HG03342 (cell line): Measurements from ENCODE around the gene PTPRF.

ENCODE experiments used
- ATAC-seq: cut with Tn5 transposase; IDR thresholded peaks from one replicate; pipeline ENCODE4 v1.9.1; 2021; ENCODE audit warnings: mild to moderate bottlenecking, moderate library complexity; ENCODE audit not compliant: unreplicated experiment

The PTPRF gene

DNA sequence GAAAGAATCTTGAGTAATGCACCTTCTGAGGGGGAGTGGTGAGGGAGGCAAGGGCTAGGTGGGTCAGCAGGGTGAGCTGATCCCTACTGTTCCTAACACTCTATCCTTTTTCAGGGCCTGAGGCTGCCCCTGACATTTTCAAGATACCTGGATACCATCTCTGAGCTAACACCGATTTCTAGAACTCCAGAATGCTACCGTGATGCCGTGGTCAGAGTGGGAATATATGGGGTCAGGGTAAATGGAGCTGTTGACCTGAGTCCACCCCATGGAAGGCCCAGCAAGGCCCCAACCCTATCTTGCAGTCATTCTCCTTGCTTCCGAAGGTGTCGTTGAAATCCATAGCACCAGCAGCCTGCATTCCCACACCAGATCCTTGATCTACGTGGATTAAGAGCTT, 18.0 kb upstream of the PTPRF start:
- no peak for ATAC-seq

DNA sequence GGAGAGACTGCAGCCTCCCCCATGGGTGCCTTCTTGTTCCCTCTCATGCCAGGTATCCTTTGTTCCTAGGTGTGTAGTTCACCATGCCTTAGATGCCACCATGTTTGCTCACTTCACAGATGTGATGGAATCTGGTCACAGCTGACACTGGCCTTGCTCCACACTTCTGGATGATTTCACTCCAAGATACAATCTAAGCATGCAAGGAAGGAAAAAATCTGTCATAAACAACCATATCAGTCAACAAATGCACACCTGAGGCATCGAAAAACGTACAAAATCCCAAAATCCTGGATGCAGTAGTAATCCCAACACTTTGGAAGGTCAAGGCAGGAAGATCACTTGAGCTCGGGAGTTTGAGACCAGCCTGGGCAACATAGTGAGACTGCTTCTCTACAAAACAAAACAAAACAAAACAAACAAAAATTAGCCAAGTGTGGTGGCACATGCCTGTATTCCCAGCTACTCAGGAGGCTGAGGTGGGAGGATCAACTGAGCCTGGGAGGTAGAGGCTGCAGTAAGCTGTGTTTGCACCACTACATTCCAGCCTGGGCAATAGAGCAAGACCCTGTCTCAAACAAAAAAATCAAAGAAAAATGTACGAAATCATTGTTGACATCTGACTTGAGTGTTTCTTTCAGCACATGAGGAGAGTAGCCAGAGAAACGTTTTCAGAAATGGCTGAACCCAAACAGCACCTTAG, 17.1 kb upstream of the PTPRF start:
- ATAC-seq: no peak

DNA sequence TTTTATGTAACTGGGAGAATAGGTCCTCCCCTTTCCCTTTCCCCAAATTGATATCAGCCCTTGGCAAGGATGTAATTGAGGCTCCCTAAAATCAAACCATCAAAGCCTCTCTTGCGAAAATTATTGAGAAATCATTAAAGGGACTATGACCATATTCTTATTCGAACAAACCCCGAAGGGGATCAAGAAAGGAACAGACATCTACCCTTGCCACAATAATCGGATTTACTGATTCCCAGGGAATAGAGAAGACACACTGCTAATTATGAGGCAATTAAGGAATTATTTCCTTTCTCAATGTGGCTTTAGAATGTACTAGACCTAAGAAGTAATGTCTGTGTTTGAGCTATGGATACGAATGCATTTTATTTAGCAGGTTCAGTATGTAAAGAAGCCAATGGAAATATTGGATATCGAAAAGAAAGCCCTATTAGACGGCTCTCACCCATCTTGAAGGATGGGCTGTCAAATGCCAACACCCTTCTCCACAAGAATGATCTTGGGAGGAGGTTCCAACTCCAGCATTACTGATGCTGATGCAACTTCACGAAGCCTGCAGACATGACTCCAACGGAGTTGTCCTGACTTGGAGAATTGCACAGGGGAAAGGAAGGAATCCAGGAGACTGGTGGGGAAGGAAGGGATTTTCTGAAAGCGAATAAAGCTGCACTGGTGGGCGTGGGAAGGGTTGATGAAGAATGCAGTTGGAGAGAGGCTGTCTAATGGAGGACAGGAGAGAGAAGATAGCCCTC, 11.6 kb upstream of the PTPRF start:
- no peak for ATAC-seq

DNA sequence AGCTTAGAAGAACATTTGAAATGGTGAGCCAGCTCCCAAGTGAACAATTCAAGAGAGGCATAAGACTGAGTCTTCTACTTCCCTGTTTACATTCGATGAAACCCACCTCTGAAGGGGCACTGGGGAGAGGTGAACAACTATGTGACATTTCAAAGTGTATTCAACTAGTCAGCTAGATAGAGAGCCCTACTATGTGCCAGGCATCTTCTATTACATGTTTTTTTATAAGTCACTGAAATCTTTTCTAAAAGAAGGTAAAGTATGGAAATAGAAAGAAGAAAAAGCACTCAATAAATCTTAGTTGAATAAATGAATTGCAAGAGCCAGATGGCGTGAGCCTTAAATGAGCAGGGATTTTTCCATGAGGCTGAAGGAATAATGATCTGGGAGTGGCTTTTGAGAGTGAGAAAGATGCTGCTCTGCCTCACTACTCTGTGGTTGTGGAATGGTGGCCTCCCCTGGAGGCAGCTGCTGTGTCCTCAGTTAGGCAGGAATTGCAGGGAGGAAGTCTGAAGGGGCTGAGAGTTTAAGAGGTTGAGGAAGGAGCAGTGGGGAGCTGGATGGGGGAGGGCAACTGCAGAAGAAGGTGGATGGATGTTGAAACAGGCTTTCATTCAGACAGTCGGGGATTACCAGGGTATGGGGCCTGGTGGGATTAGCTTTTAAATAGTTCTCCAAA, 10.4 kb upstream of the PTPRF start:
- no peak for ATAC-seq

DNA sequence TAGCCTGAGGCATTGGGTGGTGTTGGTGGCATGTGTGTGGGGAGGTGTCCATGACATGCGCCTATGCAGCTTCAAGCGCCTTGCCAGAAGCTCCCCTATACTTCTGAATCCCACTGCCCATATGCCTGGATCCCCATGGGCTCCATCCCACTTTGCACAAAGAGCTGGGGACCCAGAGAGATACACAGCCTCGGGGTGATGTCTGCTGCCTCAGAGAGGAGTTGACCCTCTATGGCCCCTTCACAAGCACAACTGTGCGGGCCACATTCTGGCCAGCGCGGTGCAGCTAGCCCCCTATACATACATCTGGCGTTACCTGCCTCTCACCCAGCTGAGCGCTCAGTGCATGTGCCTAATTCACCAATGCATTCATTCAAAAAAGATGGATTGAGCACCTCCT, 9.6 kb upstream of the PTPRF start:
- no peak for ATAC-seq

DNA sequence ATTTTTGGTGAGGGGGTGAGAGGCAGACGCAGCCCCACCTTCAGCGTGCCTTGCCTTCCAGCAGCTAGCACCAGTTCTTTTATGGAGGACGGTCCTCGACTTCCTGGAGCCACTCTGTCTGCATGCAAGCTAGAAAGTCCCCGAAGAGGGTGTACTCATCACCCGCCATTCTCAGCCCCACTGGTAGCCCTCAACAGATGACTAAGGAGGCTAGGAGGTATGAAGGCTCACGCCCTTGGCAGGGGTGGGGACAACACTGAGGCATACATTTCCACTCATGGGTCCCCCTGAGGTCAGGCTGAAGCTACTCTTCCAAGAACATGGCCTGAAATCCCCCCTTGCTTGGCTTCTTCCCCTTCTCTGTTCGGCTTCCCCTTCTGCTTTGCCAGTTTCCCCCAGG, 8.9 kb upstream of the PTPRF start:
- no peak for ATAC-seq

DNA sequence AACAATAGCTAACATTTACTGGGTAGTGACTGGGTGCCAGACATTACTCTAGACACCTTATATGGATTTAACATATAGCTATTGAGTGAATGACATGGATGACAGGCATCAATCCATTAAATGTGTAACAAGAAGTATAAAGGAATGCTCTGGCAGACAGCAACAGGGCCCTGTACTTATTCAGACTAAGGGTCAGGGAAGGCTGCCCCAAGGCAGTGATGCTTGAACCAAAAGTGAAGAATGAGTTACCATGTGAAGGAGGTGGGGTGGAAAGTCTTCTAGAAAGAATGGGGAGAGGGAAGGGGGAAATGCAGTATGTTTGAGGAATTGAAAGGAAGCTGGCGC, 8.3 kb upstream of the PTPRF start:
- no peak for ATAC-seq

DNA sequence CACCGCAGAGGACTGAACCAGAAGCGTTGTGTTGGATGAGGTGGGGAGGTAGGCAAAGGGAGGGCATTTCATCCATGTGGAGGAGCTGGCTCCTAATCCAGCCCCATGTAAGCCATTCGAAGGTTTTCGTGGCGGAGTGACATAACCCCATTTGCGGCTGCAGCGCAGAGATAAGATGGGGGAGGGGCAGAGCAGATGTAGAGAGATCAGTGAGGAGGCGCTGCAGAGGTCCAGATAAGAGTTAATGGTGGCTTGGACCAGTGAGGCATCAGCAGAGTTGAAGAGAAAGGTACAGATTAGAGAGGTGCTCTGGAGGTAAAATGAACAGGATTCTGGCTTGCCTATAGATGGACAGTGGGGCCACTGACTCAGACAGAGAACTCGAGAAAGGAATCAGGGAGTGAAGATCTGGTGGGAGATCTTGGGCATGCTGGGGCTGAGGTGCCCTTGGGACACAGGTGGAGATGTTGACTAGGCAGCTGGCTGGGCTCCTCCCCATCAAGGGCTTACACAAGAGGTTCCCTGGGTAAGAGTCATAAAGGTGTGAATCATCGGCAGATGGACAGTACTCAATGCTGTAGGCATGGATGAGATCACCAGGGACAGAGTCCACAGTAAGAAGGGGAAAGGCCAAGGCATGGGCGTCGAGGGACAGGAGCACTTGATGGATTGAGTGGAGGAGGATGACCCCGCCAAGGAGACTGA, 7.8 kb upstream of the PTPRF start:
- ATAC-seq: no peak

DNA sequence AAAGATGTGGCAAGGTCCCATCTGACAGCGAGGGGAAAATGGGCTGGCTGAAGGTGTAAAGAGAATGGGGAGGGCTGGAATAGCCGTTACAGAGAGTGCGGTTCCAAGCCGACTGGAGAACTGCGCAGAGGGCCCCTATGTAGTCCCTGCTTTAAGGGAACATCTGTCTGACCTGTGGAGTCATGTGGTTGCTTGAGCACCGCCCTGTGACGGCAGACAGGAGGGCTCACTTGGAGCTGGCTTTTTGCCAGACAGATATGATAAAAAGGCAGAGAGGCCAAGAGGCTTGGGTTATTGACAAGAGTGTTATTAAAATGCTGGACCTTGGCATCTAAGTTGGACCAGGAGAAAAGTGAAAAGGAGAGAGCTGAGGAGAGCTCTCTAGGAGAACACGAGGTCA, 5.9 kb upstream of the PTPRF start:
- ATAC-seq: no peak

DNA sequence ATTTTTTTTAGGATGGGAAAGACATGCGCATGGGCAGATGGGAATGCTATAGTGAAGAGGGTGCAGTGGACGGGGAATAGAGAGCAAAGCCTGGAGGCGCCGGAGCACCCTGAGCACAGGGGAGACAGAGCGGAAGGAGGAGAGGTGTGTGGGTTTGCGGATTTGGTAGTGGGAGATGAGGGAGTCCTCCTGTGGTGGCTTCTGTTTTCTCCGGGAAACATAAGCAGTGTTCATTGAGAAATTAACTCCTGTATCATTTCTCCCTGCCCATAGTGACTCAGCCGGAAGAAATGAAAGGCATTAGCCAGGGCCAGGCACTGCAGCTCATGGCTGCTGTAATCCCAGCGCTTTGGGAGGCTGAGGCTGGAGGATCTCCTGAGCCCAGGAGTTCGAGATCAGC, 4.7 kb upstream of the PTPRF start:
- ATAC-seq: no peak

DNA sequence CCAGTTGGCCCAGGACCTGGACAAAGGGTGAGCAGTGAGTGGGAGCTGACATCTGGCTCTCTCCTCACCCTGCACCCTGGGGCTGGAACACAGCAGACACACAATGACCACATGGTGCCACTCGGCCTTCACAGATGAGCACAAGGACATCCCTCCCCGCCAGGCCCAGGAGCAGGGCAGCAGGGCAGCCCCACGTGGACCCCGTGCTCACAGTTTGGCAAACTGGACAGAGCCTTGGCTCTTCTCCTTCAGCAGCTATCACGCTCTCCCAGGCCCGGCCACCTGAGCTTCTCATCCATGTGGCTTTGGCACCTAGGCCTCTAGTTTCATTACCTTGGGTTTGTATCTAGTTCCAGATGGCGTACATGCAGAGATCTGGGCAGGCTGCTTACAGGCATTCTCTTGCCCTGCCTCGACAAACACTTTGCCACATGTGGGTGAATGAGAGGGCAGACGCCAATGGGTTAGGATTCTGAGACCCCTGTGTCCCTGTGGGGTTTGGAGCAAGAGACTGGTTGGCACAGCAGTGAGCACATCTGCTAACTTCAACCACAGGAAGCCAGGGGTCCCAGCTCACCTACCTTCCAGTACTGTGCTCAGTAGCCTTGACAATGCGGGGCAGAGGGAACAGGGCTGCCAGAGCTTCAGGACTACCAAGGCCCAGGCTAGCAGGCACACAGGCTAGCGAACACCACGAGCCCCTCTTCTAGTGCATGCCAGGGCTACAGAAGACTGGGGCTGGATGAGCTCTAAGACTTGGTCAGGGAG, 3.4 kb upstream of the PTPRF start:
- no peak for ATAC-seq

DNA sequence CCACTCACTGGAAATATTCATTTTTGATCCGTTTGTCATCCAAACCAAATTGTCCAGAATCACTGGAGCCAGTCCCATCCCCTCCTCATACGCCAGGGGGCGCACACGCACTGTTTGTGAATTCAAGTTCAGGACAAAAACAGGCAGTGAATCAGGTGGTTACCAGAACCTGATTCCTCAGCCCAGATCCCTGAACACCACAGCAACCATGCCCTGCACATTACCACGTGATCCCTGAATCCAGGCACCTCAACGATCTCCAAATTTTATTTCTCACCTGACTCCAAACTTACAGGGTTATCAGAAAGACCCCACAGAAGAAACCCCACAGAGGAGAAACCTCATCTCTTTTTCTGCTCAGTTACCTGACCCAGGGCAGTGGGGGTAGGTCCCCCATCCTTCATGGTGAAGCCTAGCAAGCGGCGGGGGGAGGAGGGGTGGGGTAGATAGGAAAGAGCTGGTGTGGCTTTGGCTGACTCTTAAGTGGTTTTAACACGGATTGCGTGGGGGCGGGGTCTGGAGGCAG, 1.4 kb upstream of the PTPRF start:
- ATAC-seq: no peak

DNA sequence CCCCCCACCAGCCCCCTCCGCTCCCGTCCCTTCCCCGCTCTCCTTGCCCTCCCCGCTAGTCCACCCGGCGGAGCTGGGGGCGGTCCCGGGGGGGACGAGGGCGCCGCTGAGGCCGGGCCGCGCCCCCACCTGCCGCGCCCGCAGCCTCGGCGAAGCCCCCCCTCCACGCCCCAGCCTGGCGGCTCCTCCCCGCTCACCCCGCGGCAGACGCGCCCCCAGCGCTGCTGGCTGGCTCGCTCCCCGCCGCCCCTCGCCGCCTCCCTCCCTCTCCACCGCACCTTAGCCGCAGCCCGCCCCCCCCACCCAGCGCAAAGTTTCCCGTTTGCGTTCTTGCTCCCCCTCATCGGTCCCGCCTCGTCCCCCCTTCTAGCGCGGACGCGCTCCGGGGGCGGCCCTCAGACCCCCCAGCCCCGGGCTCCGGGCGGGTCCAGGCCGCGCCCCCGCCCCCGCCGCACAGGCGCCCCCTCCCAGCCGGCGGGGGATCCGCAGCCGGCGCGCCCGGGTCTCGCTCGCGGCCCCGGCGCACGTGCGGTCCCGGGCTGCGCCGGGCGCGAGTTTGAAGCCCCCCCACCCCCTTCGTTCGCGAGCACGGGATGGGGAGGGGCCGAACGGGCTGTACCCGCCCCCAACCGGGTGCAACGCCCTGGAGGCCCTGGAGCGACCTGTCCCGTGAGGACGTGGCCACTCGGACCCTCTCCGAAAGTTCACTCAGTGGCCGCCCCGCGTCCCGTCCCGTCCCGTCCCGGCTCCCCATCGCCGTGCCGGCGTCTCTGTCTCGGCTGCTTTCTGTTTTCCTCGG, 623 bp downstream of the PTPRF start:
- ATAC-seq: no peak

DNA sequence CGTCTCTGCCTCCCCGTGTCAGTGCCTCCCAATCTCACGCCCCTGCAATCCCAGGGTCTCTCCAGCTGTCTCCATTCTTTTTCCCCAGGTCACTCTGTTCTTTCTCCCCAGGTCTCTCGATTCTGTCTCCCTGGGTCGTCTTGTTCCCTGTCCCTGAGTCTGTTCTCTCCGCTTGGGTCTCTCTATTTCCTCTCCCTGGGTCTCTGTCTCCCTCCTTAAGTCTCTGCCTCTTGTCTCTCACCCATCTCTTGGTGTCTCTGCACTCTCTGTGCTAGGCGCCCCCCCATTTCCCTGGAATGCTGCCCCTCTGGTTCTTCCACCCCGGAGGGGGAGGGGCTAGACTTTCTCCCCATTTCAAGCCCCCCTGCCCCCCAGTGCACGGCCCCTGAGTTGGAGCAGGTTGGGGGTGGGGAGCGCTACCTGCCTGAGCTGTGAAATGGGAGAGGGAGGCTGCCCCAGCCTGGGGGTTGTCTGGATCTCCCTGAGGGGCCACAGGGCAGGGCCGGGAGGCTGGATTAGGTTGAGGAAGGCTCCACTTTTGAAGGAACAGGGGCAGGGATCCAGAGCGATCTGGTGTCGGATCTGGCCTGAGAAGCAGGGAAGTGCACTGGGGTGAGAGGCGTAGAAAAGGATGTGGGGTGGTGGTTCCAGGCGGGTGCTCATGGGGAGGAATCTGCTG, 1.4 kb downstream of the PTPRF start:
- no peak for ATAC-seq

DNA sequence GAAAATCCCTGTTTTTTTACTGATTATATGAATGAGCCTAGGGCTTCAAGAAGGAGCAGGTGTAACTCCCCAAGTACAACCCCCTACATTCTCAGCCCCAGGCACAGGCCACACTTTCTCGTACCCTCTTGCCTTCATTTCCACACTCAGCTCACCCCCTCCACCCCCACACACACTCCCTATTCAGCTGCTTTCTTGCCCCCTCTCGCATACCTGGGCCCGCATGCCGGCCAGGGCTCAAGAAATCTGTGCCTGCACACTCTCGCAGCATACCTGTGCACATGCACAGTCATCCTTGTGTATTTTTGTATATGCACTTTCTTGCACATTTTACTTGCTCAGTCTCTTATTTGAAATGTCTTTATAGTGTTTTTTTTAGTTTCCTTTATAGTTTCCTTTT, 2.0 kb downstream of the PTPRF start:
- ATAC-seq: no peak

DNA sequence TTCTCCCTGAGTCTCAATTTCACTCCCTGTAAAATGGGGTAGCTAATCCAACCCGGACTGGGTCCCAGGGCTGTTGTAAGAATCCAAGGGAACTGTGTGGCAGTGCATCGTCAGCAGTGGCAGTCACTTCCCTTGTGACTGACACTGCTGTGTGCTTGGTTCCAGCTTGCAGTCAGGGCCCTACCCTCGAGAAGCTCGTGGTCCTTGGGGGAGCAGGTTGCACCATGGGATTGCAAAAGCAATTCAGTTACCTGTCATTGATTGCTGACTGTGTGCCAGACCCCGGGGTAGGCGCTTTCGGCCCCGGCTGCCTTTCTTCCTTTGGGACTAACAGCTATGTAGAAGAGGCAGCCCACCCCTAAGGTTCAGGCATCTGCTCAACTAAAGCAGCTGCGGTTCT, 2.9 kb downstream of the PTPRF start:
- no peak for ATAC-seq

DNA sequence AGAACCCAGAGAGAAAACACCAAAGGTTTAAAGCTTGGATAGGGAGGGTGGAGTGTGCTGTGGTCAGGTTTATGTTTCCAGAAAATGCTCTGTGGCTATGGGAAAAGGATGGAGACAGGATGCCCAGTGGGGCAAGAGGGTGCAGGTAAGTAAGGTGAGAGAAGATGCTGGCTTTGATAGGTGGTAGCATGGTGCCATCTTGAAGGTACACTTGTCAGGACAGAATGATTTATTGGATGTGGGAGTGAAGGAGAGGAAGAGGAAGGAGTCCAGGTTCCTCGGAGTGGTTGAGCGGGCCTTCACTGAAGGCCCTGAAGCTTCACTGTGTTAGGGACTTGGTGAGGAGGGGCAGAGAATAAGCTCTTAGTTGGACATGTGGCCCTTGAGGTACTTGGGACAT, 3.6 kb downstream of the PTPRF start:
- no peak for ATAC-seq

DNA sequence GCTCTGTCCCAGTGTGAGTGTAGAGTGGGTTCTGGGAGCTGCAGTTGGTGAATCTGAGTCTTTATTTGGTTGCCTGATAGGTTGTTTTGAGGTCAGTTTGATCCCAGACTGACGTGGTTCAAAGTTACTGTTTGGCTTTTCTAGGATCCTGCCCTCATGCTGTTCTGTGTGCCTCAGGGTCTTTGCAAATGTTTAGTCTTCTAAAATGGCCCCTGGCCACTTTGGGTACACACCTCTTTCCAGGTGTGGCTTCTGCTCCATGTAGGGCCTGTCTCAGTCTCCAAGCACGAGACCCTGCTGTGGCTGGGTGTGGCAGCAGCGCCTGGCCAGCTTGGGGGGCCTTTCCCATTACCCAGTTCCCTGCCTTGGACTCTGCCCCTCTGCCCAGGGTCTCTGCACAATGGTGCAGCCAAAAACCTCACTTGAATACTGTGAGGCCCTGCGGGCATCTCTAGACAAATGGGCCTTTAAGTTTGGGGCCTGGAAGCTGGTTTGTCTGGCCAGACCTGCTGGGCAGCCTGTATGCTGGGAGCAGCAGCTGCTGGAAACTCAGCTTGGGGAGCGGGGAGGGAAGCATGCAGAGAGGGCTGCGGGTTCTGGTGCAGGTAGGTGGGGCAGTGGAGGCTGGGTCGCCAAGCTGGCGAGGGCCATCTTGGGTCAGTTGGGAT, 5.6 kb downstream of the PTPRF start:
- ATAC-seq: no peak

DNA sequence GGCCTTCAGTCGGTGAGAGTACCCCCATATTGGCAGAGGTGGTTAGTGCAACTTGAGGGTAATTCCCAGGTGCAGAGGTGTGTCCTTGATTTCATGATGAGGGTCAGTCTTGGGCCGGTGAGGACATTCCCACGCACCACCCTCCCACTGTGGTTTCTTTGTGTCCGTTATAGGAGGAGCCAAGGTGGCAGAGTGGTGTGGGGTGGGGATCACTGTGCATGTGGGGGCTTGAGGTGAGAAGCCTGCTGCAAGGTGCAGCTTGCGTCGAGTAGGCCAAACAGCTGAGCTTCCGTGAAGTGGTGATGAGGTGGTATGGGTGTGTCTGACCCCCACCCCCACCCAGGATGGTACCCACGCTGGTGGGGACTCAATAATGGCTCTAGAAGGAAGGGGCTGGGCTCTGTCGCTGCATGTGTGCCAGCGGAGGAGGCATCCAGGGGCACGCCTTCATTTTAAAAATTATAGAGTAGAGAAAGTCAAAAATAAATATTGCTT, 6.2 kb downstream of the PTPRF start:
- no peak for ATAC-seq
